Coronary artery (tissue), 2 donors: ENCODE data around the gene CLCN2.
A peak's percentile ranks its signal among the peaks of the same experiment; 100 is the strongest.

Experiments used
- DNase-seq: peaks from one replicate; pipeline ENCODE4 v3.0.0-alpha.2; 2017; ENCODE audit warnings: low spot score
- H3K27ac ChIP-seq, 2 donors: fragments of 200-600 bp; sonication (generic); one replicate each; pipeline ENCODE4 v1.5.1; 2016 to 2019
- H3K4me3 ChIP-seq: fragments of 200-600 bp; sonication (generic); 2 replicates; pipeline ENCODE4 v1.5.1; 2016; ENCODE audit warnings: mild to moderate bottlenecking, moderate library complexity
- CTCF ChIP-seq: fragments of 200-600 bp; sonication (generic); IDR thresholded peaks from one replicate; pipeline ENCODE4 v1.5.1; 2019; ENCODE audit warnings: antibody characterized with exemption

Gene CLCN2

GRCh38 chr3:184337981-184338380, 23.4 kb downstream of the CLCN2 start:
- no peak for TF ChIP-seq CTCF
- Histone ChIP-seq H3K4me3 (peak overlapping the region; percentile 89), H3K27ac (peak overlapping the region; percentile 96 to 98)
- no peak for DNase-seq

GRCh38 chr3:184337399-184337714, 24.0 kb downstream of the CLCN2 start, which contains the start of gene FAM131A:
FAM131A (plus strand) TSS chr3:184337600; CDS start chr3:184337631, 31 bp downstream.
- no peak for TF ChIP-seq CTCF
- peak; percentile 94 for DNase-seq
- peak within 1 kb of the TSS; percentile 89 for H3K4me3 ChIP-seq
- peak within 1 kb of the TSS; percentile 96 to 98 for H3K27ac ChIP-seq

GRCh38 chr3:184336547-184337398, 24.6 kb downstream of the CLCN2 start:
- Histone ChIP-seq H3K4me3 (peak overlapping the region; percentile 89), H3K27ac (peak overlapping the region; percentile 96 to 98)
- no peak for DNase-seq
- TF ChIP-seq CTCF: no peak

- Histone ChIP-seq H3K27ac (peak overlapping the region; percentile 96 to 98), H3K4me3 (peak overlapping the region; percentile 89)
- no peak for TF ChIP-seq CTCF
- peak; percentile 91 for DNase-seq
Measured at GRCh38 chr3:184335661-184336546, 25.5 kb downstream of the CLCN2 start.

- DNase-seq: no peak
- peak overlapping the region; percentile 96 to 98 for H3K27ac ChIP-seq
- peak overlapping the region; percentile 89 for H3K4me3 ChIP-seq
Measured at GRCh38 chr3:184335291-184335660, 26.1 kb downstream of the CLCN2 start.

GRCh38 chr3:184334470-184335158, 26.8 kb downstream of the CLCN2 start:
- Histone ChIP-seq H3K27ac (peak overlapping the region; percentile 44 to 96), H3K4me3 (no peak overlapping the region)
- DNase-seq: no peak
- TF ChIP-seq CTCF: no peak

More at GRCh38 chr3:184335291-184335660, 26.1 kb downstream of the CLCN2 start:
- no peak for TF ChIP-seq CTCF
